Measurements from ENCODE around the gene CAMSAP1.

CAMSAP1 gene

DNA sequence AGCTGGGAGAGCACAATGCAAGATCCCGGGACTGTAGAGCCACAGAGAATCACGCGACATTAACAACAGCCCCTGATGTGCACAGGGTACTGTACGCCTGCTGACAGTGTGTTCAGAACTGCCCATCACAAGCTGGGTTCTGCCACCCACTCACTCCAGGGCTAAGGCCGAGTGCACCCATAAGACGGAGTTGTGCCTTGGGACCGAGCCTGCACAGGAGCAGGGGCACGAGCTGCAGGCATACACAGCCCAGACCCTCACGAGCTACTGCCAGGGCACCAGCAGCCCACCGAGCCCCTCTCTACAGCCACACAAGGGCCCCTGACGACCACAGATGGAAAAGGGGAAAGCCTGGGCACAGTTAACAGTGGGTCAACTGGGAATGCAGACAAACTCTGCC is 67.8 kb downstream of the CAMSAP1 start:
- no peak for DNase-seq (ENCODE audit: low read depth in 2 of 2)

DNA sequence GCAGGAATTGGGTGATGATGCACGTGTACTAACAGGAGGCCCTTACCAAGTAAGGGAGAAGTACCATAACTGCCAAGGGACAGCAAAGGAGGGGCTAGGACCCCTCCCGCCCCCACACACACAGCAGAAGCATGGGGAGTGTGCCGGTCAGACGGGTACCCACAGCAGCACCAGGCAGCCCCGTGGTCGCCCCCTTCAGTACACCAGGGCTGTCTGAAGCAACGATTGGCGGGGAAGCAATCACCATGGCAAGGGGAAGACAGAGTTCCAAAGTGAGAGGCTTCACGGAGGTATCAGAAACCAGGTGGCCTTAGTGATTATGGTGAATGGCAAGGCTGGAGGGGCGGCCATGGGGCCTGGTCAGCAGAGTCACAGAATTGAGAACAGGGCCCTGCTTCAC is 72.2 kb downstream of the CAMSAP1 start:
- DNase-seq (ENCODE audit: low read depth in 2 of 2) = no peak

DNA sequence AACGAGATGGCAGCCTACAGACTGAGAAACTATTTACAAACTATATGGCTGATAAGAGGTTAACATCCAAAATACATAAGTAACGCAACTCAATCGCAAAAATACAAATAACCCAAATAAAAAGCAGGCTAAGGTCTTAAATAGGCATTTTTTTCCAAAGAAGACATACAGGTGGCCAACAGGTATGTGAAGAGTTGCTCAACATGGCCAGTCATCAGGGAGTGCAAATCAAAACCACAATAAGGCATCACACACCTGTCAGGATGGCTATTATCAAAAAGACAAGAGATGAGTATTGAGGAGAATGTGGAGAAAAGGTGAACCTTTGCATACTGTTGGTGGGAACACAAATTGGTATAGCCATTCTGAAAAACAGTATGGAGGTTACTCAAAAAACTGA is 73.5 kb downstream of the CAMSAP1 start:
- DNase-seq (ENCODE audit: low read depth in 2 of 2) = no peak

DNA sequence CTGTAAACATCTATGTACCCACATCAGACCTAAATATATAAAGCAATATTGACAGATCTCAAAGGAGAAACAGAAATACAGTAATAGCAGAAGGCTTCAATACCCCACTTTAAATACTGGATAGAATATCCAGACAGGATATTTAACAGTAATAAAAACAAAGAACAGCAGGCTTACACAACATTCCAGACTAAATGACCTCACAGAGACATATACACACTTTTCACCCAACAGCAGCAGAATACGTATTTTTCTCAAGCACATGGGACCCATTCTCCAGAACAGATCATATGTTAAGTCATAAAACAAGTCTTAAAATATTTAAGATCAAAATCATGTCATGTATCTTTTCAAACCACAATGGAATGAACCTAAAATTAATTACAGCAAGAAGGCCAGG is 76.8 kb downstream of the CAMSAP1 start:
- no peak for DNase-seq (ENCODE audit: low read depth in 2 of 2)

DNA sequence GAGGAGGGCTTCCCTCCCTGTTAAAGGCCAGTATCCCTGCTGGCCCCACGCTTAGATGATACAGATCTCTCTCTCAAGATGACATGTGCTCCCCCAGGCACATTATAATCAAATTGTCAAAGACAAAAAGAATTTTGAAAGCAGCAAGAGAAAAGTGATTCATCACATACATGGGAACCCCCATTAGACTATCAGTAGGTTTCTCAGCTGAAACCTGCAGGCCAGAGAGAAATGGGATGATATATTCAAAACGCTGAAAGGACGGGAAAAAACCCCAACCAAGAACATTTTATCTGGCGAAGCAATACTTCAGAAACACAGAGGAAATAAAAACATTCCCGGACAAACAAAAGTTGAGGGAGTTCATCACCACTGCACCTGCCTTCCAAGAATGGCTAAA is 78.7 kb downstream of the CAMSAP1 start:
- DNase-seq (ENCODE audit: low read depth in 2 of 2) = no peak

DNA sequence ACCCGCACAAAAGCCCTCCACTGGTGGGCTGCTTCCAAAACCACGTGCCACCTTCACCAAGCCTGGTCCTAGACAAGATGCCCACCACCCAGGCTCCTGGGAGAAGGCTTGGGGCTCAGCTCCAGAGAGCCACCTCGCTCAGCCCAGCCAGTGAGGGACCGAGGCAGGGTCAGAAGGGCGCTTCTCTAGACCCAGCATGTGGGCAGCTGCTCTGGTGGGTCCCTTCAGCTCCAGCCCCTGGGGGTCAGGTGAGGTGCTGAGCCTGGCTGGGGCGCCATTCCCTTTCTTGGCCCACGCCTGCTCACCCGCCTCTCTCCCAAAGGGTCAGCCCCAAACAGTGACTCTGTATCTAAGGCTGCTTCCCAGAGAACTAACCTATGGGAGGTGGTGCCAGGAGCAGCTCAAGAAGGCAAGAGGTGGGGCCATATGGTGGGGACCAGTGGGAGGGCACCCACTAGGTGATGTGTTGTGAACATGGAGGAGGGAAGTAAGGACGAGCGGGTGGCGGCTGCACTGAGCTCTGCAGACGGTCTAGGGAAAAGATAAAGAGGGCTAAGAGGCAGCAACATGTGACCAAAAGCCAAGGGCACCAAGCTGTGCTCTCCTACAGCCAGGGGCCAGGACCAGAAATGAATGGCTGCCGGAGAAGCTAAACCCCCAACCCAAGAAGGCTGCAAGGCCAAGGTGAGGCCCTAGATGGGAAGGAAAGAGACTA is 79.3 kb downstream of the CAMSAP1 start:
- no peak for DNase-seq (ENCODE audit: low read depth in 2 of 2)

DNA sequence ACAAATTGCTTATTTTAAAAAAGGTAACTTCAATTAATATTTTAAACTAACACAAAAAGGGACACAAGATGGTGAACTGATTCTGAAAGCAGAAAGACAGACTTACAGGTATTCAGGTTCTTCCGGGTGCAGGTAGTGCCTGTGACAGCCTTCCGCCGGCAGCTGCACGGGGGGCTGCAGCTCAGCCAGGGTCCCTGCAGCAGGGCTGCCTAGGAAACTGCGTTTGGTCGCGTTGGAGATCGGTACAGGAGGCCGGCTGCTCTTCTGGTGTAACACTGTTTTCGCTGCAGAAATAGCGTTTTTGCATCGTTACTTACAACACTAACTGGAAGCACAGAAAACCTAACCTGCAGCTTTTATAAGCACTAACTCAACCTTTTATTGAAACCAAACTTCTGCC is 80.0 kb downstream of the CAMSAP1 start:
- DNase-seq (ENCODE audit: low read depth in 2 of 2) = no peak

DNA sequence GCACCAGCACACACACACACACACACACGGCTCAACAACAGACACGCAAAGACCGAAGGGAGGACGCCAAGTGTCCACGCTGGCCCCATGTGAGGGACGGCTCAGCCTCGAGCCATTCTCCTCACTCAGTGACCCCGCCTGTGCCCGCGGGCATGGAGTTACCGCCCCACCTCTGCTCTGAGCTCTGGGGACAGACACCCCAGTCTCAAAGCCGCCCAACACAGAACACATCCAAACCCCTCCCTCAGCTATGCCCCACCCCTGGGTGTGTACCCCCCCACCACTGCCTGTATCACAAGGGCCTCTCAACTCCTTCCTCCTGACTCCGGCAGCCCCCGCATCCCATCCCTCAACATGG is 81.2 kb downstream of the CAMSAP1 start:
- no peak for DNase-seq (ENCODE audit: low read depth in 2 of 2)

DNA sequence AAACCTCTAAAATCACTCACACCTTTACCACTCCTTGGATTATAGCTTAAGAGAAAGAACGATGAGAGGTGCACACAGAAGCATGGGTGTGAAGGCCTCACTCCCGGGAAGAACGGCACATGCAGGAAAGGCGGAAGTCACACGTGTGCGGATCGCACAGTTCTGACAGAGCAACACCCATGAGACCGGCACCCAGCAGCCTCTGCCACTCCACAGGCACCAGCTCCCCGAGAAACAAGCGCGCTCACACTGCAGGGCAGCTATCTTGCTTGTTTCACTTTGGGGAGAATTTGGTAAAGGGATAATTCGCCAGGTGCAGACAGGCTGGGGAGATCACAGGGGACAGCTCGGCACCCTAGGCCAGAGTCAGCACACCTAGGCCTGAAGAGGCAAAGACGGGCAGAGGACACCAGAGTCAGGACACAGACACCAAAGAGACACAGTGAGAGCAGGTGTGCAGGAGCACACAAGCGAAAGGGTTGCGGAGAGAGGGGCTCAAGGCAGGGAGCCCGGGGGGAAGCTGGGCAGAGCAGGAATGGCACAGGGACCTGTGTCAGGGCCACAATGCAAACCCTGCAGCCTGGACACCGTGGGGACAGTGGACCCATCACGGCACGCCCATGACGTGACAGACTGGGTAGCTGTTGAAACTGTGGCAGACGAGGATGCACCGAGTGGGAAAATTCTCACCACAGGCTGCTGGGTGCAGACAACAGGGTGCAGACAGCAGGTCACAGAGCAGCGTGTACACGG is 81.7 kb downstream of the CAMSAP1 start:
- no peak for DNase-seq (ENCODE audit: low read depth in 2 of 2)

DNA sequence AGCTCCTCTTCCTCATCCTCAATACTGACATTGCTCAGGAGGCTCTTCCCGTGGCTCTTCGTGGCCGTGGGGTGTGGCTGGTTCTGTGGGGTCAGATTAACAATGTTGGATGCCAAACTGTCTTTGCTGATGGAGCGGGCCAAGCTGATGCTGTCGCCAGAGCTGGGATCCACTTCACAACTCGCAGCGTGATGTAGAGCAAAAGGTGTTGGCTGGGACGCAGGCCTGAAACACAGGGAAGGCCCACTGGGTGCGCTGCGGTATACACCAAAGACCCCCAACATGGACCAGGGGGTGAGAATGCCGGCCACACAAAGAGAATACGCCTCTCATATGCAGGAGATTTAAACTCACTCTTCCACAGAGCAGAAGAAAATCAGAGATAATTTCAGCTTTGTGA is 84.3 kb downstream of the CAMSAP1 start:
- no peak for DNase-seq (ENCODE audit: low read depth in 2 of 2)

DNA sequence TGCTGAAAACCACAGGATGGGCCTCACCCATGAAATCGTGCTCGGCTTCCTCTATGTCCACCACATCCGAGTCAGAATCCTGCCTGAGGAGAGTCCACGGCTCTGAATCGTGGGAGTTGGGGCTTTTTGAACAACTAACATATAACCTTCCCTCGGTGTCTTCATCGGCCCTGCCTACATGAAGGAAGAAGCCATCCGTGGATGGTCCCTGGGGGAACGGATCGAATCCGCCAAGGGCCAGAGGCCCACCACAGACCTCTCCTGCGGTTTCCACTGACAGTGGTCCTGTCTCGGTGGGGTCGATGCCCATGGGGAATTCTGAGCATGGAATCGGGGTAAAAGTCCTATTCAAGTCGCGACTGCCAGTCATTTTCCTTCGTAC is 85.0 kb downstream of the CAMSAP1 start:
- DNase-seq (ENCODE audit: low read depth in 2 of 2) = no peak

DNA sequence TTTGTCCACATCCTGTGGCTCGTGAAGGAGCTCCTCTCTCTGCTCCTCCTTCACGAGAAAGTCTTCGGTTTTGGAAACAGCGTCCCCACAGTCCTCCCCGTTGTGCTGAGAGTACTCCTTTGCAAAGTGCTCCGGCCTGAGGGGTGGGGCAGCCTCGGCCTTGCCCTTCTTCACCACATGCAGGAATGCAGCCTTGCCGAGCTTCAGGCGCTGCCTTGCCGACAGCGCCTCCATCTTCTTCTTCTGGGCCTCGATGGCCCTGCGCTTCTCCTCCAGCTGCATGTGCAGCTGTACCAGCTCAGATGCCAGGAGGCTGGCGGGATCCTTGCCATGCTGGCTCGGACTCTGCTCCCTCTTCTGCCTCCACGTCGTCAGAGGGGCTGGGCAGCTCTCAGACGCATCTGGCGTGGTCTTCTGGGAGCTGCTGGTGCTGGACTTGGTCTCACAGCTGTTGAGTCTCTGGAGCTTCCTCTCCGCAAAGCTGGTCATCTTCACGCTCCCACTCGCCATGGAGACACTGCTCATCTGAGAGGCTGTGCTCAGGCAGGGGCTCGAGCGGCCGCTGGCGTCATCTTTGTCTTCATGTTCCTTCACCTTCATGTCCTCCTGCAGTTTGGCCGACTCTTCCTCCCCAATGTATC is 85.5 kb downstream of the CAMSAP1 start:
- DNase-seq (ENCODE audit: low read depth in 2 of 2) = no peak

DNA sequence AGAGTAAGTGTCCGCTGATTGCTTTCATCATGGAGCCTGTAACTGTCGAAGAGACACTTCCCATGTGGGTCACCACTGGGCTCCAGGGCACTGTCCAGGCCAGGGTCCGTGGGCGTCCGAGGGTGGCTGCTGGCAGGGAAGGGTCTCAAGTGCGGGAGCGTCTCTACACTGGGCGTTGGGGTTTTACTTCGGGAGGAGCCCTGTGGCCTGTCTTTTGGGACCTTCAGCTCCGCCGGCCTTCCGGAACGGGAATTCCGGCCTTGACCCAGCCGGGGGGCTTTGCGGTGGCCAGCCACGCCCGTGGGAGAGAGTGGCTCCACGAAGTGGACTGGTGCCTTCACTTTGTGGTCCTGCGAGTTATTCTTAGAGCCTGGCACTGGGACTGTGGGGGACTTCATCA is 86.2 kb downstream of the CAMSAP1 start:
- DNase-seq (ENCODE audit: low read depth in 2 of 2) = no peak

DNA sequence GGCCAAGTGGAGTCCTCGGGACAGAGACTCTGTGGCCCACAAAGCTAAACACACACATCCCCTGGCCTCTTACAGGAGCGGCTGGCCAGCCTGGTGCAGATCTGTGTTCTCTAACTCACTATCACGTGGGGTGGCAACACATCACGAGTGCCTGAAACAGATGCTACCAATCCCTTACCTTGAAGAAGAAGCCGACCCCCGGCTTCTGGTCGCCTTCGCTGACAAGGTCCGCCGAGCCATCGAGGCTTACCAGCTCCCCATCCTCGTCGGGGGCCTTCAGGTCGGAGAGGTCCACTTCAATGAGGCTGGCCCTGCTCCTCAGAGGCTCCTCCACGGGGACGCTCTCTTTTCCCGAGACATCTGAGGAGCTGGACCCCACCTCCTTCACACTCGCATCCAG is 86.7 kb downstream of the CAMSAP1 start:
- DNase-seq (ENCODE audit: low read depth in 2 of 2) = no peak

DNA sequence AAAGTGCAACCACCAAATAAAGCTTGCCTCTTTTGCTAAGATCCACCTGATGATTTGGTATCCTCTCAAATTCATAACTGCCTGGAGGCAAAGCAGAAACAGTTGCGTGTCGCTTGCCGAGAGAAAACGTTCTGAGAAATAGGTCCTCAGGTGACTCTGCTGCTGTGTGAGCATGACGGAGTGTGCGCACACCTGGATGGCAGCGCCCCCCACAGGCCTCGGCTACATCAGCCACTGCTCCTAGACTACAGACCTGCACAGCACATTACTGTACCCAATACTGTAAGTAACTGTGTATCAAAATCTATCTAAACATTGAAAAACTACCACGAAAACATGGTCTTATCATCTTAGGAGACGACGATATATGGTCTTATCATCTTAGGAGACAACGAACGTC is 87.4 kb downstream of the CAMSAP1 start:
- DNase-seq (ENCODE audit: low read depth in 2 of 2) = no peak

DNA sequence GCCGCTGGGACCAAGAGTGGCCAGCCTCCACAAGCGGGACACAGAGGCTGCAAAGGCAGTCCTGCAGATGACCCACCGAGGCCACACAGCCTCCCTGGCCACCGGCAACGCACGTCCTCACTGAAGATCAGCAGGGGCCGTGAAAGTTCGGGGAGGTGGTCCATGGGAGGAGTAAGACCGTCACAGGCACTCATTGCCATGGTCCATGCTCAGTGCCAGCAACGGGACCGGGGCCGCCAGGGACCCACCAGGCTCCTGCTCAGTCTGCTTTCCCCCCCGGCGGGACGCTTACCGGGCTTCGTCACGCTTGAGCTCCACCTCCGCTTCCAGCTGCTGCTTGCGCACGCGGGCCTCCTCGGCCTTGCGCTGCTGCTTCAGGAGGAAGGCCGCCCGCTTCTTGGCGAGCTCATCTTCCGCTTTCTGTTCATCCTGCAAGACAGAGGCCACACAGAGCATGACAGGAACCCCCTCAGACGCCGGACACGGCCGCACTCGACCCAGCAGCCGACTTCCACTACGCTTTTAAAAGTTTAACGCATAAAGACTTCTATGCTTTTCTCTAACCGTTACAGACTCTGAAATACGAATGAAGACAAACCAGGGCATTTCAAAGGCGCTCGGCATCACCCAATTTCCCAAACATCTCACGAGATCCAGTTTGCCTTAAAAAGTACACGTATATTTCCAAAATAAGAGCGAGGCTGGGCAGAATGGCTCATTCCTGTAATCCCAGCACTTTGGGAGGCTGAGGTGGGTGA is 88.4 kb downstream of the CAMSAP1 start:
- DNase-seq (ENCODE audit: low read depth in 2 of 2) = no peak

DNA sequence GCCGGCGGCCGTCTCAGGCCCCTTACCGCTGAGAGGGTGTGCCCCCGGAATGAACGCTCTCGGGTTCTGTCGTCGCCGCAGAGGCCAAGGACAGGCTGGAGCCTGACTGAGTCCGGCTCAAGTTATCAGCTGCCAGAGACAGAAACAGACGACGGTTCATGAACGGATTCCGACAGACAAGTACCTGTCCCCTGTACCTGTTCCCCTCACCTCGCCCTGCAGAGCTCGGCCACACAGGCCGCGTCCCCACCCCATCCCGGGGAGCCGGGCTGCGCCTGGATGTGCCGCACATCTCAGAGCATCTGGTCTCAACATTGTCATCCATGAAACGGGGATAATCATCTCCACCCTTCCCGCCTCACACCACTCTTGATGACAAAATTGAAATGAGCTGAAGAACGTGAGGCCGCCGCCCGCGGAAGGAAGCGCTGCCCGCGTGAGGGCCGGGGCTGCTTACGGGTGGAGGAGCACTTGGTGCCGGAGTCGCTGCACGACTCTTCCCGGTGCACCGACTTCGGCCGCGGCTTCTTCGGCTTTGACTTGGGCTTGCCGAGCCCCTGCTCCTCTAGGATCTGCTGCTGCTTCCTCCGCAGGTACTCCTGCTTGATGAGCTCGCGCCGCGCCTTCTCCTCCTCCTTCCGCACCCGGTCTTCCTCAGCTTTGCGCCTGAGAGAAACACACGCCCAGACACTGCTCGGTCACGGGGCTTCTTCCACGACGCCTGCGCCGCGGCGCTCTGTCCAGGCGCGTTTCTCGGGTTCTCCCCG is 89.2 kb downstream of the CAMSAP1 start:
- no peak for DNase-seq (ENCODE audit: low read depth in 2 of 2)

DNA sequence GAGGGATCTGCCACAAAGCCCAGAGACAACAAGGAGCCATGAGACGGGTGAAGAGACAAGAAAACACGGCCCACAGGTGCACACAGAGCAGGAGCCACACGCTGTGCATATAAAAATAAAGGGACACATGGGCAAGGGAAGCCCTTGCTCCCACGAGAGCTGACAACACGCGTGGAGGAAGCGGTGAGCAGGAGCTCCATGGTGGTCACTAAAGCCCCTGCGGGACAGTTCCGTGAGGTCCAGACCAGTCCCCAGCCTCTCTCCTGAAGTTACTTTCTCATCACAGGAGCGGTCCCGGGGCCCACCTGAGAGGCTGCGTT is 90.7 kb downstream of the CAMSAP1 start:
- DNase-seq (ENCODE audit: low read depth in 2 of 2) = no peak

DNA sequence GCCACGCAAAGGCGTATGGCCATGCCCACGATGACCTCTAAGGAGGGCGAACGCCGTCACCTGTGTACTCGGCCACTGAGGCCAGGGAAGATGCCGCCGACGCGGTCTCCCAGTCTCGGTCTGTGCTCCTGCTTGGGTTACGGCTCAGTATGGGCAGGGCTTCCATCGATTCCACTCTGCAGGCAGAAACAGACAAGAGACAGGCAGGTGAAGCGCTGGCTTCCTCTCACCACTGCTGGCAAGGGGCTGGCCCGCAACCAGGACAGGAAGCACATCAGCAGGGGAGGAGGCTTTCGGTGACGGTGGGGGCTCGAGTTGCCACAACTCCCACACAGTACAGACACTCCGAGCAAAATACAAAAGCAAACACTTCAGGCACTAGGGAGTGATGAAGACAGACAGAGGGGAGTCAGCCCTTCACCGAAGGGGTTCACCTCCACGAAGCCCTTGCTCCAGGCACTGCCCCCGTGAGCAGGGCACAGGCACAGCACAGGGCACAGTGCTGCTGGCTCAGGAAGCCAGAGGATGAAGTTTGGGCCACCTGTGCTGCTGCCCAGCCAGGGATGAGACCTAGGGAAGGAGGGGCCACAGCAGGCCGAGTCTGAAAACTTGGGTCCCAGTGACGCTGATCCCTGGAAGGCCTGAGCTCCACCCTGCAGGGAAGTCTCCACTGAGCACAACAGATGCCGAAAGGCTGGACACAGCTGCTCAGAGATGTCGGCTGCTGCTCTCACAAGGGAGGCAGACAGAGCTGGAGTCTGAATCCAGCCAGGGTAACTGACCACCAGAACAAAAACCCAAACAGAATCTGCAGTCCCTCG is 91.3 kb downstream of the CAMSAP1 start:
- no peak for DNase-seq (ENCODE audit: low read depth in 2 of 2)

DNA sequence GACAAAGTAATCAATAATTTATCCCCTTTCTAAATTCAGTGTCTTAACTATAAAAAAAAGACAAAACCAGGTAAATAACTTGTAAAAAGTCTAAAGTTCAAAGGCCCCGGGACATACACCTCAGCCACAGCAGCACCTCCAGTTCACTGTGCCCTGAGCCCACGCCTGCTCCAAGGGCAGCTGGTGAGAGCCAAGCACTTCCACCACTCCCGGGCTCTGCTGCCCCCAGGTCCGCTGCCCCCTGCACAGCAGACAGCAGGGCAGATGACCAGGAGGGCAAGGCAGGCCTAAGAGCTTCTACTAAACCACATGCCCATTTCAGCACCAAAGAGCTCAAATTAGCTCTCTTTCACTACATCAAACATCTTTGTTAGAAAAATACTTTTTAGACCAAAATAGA is 91.9 kb downstream of the CAMSAP1 start:
- DNase-seq (ENCODE audit: low read depth in 2 of 2) = no peak

Measured in stimulated activated CD8-positive, alpha-beta memory T cell treated with anti-CD3 and anti-CD28 coated beads, Interleukin-15, amount 100 ng/mL, for 4 hours (primary cell).